H9 (cell line): Measurements from ENCODE around the gene CNGA4. TPM values are rescaled to one million over a fixed set of nuclear protein-coding genes. Genes with fewer than 3 reads are reported as not detected.

ENCODE experiments used
- DNase-seq: peaks from one replicate; pipeline ENCODE4 v3.0.0-alpha.2; 2017
- H2AFZ ChIP-seq: one replicate; pipeline ENCODE4 v1.6.1; 2013; ENCODE audit warnings: mild to moderate bottlenecking, low read length, control low read depth, moderate library complexity
- H2AK5ac ChIP-seq: 2 replicates; pipeline ENCODE4 v1.6.1; 2013; ENCODE audit warnings: low read length, control low read depth, mixed read lengths; ENCODE audit not compliant: insufficient read length
- H2BK120ac ChIP-seq: one replicate; pipeline ENCODE4 v1.6.1; 2013; ENCODE audit warnings: low read depth, mild to moderate bottlenecking, low read length, control low read depth, inconsistent platforms; ENCODE audit not compliant: poor library complexity, severe bottlenecking
- H2BK12ac ChIP-seq: 2 replicates; pipeline ENCODE4 v1.6.1; 2013; ENCODE audit warnings: low read length, control low read depth, mixed read lengths, low read depth; ENCODE audit not compliant: insufficient read length
- H2BK15ac ChIP-seq: 2 replicates; pipeline ENCODE4 v1.6.1; 2013; ENCODE audit warnings: low read depth, low read length, control low read depth
- H2BK20ac ChIP-seq: one replicate; pipeline ENCODE4 v1.6.1; 2013; ENCODE audit warnings: low read depth, mild to moderate bottlenecking, low read length, control low read depth, inconsistent platforms; ENCODE audit not compliant: poor library complexity, severe bottlenecking
- H2BK5ac ChIP-seq: 2 replicates; pipeline ENCODE4 v1.6.1; 2013; ENCODE audit warnings: low read length, control low read depth, mixed read lengths; ENCODE audit not compliant: insufficient read length
- H3K14ac ChIP-seq: 2 replicates; pipeline ENCODE4 v1.6.1; 2013; ENCODE audit warnings: low read length, control low read depth; ENCODE audit not compliant: insufficient read depth
- H3K18ac ChIP-seq: 2 replicates; pipeline ENCODE4 v1.6.1; 2013; ENCODE audit warnings: low read depth, mild to moderate bottlenecking, mixed read lengths, low read length, control low read depth; ENCODE audit not compliant: insufficient read length
- H3K23ac ChIP-seq: 2 replicates; pipeline ENCODE4 v1.6.1; 2013; ENCODE audit warnings: low read length, control low read depth, mixed read lengths, low read depth; ENCODE audit not compliant: insufficient read length
- H3K23me2 ChIP-seq: 2 replicates; pipeline ENCODE4 v1.6.1; 2013; ENCODE audit warnings: low read depth, mild to moderate bottlenecking, mixed read lengths, low read length, control low read depth; ENCODE audit not compliant: insufficient read length, poor library complexity, severe bottlenecking
- H3K27ac ChIP-seq: 2 replicates; pipeline ENCODE4 v1.5.1; 2013; ENCODE audit warnings: low read length, control low read depth, mixed read lengths, low read depth; ENCODE audit not compliant: insufficient read length
- H3K27me3 ChIP-seq: 2 replicates; pipeline ENCODE4 v1.6.1; 2013; ENCODE audit warnings: low read length, control low read depth, inconsistent platforms; ENCODE audit not compliant: insufficient read depth
- H3K4ac ChIP-seq: 2 replicates; pipeline ENCODE4 v1.6.1; 2013; ENCODE audit warnings: low read depth, mild to moderate bottlenecking, control low read depth, inconsistent platforms, low read length, moderate library complexity
- H3K4me1 ChIP-seq: 2 replicates; pipeline ENCODE4 v1.6.1; 2013; ENCODE audit warnings: low read length, control low read depth, inconsistent platforms; ENCODE audit not compliant: insufficient read depth
- H3K4me2 ChIP-seq: 2 replicates; pipeline ENCODE4 v1.6.1; 2013; ENCODE audit warnings: low read length, control low read depth, mixed read lengths; ENCODE audit not compliant: insufficient read length, insufficient read depth
- H3K56ac ChIP-seq: 2 replicates; pipeline ENCODE4 v1.6.1; 2013; ENCODE audit warnings: low read depth, mild to moderate bottlenecking, mixed read lengths, low read length, control low read depth; ENCODE audit not compliant: insufficient read length
- H3K79me1 ChIP-seq: 2 replicates; pipeline ENCODE4 v1.6.1; 2013; ENCODE audit warnings: low read depth, mild to moderate bottlenecking, moderate library complexity, low read length, control low read depth, inconsistent platforms; ENCODE audit not compliant: insufficient read depth, poor library complexity, severe bottlenecking
- H3K79me2 ChIP-seq: 2 replicates; pipeline ENCODE4 v1.6.1; 2013; ENCODE audit warnings: low read length, control low read depth, inconsistent platforms; ENCODE audit not compliant: insufficient read depth
- H3K9ac ChIP-seq: 2 replicates; pipeline ENCODE4 v1.6.1; 2013; ENCODE audit warnings: low read length, control low read depth, mixed read lengths; ENCODE audit not compliant: insufficient read length; ENCODE audit errors: extremely low read depth
- H3K9me3 ChIP-seq: one replicate; pipeline ENCODE4 v1.6.1; 2013; ENCODE audit warnings: low read depth, low read length, inconsistent platforms; ENCODE audit not compliant: control insufficient read depth
- H3T11ph ChIP-seq: one replicate; pipeline ENCODE4 v1.6.1; 2013; ENCODE audit warnings: mild to moderate bottlenecking, low read length, control low read depth, inconsistent platforms
- H4K20me1 ChIP-seq: one replicate; pipeline ENCODE4 v1.6.1; 2013; ENCODE audit not compliant: control insufficient read depth, insufficient read length, insufficient read depth
- H4K5ac ChIP-seq: 2 replicates; pipeline ENCODE4 v1.6.1; 2013; ENCODE audit warnings: low read depth, mild to moderate bottlenecking, mixed read lengths, low read length, control low read depth; ENCODE audit not compliant: insufficient read length
- H4K8ac ChIP-seq: replicated peaks from 2 replicates; pipeline ENCODE4 v1.6.1; 2013; ENCODE audit warnings: low read length, control low read depth, mixed read lengths, low read depth; ENCODE audit not compliant: insufficient read length
- H4K91ac ChIP-seq: 2 replicates; pipeline ENCODE4 v1.6.1; 2013; ENCODE audit warnings: low read depth, mild to moderate bottlenecking, moderate library complexity, mixed read lengths, low read length, control low read depth; ENCODE audit not compliant: insufficient read length
- H3K27ac Mint-ChIP-seq, 3 experiments: 2 replicates in 2 of 3; 3 replicates in 1 of 3; pipeline ENCODE4 v1.8.0; 2020 to 2021; ENCODE audit warnings: mixed read lengths in 3 of 3, mild to moderate bottlenecking in 1 of 3, moderate library complexity in 1 of 3
- H3K27me3 Mint-ChIP-seq: 2 replicates; pipeline ENCODE4 v1.8.0; 2021; ENCODE audit warnings: low read depth, mild to moderate bottlenecking, moderate library complexity, mixed read lengths
- H3K36me3 Mint-ChIP-seq, 3 experiments: 2 replicates in 2 of 3; 3 replicates in 1 of 3; pipeline ENCODE4 v1.8.0; 2020 to 2021; ENCODE audit warnings: low read depth in 3 of 3, mixed read lengths in 3 of 3; ENCODE audit not compliant: insufficient read depth in 1 of 3
- H3K4me1 Mint-ChIP-seq, 2 experiments: 2 replicates each; pipeline ENCODE4 v1.8.0; 2020; ENCODE audit warnings: mixed read lengths in 2 of 2
- H3K4me3 Mint-ChIP-seq, 2 experiments: 2 replicates in 1 of 2; 3 replicates in 1 of 2; pipeline ENCODE4 v1.8.0; 2020 to 2021; ENCODE audit warnings: mild to moderate bottlenecking in 2 of 2, mixed read lengths in 2 of 2, moderate library complexity in 1 of 2
- H3K9me3 Mint-ChIP-seq, 2 experiments: 2 replicates in 1 of 2; 3 replicates in 1 of 2; pipeline ENCODE4 v1.8.0; 2020; ENCODE audit warnings: mild to moderate bottlenecking in 2 of 2, mixed read lengths in 2 of 2, moderate library complexity in 1 of 2
- CTCF ChIP-seq: fragments of 200-600 bp; sonication (generic); conservative IDR thresholded peaks from 3 replicates; pipeline ENCODE4 v1.8.0; 2021; ENCODE audit warnings: antibody characterized with exemption, mild to moderate bottlenecking
- WGBS: extraction: QIAGEN DNeasy Blood & Tissue Kit; methylation state at CpG from one replicate; pipeline ENCODE4 v1.1.7; 2013; ENCODE audit warnings: missing lambda C conversion rate, low lambda C conversion rate, mixed read lengths; ENCODE audit not compliant: insufficient read length; ENCODE audit errors: extremely low coverage; 5-methylcytosine and 5-hydroxymethylcytosine counted together
- total RNA-seq: library from RNA; stranded (reverse); gene quantifications from 2 replicates; pipeline ENCODE4 v1.2.1, GENCODE V29; 2021

Gene CNGA4
- total RNA-seq, 1 experiment from 2014 or later = 0.11 TPM

DNA sequence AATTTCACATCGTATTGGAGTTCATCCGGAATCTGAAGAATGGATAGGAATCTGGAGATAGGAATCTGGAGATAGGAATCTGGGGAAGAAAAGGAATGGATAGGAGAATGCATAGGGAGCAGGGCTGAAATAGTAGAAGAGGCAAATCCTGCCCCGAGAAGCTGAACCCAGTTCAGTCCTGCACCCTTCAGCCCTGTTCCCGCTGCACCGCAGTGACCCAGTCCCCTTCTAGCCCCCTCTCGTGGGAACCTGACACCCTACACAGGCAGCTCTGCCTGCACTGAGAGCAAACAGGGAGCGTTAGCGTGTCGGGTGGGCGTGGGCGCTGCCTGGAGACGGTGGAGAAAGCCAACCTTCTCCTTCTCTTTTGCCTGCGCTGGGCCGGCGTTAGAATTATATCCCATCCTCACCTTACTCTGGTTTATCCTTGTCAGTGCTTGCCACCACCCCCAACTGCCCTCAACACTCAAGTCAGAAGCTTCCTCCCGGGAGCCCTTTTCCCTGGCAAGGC is 19.7 kb downstream of the CNGA4 start:
- Histone ChIP-seq H3K9me3 (no peaks in the 10 kb centered on the region), H3K56ac (no peak overlapping the region), H3K23ac (no peak overlapping the region), H2BK120ac (no peak overlapping the region), H3K4me1 (no peaks in the 10 kb centered on the region), H3K27me3 (peaks cover 22% of the 10 kb centered on the region), H2AFZ (no peak overlapping the region), H2AK5ac (no peak overlapping the region), H3K4ac (no peak overlapping the region), H3K4me2 (peak overlapping the region; percentile 56), H3K14ac (no peak overlapping the region), H2BK15ac (no peak overlapping the region), H3K23me2 (peaks cover 11% of the 10 kb centered on the region), H4K91ac (no peak overlapping the region), H3K27ac (no peak overlapping the region), H2BK5ac (no peak overlapping the region), H4K5ac (no peak overlapping the region), H3K9ac (no peak overlapping the region), H2BK12ac (no peak overlapping the region), H3T11ph (no peak overlapping the region), H4K20me1 (no peaks in the 10 kb centered on the region), H3K79me1 (no peaks in the 10 kb centered on the region), H3K18ac (no peak overlapping the region), H2BK20ac (no peak overlapping the region), H3K79me2 (no peaks in the 10 kb centered on the region), H4K8ac (no peak overlapping the region)
- H3K4me3 Mint-ChIP-seq = peak overlapping the region; percentile 65 to 85; a peak in 4 of 5 replicates
- H3K9me3 Mint-ChIP-seq = no peaks in the 10 kb centered on the region
- H3K27me3 Mint-ChIP-seq = no peaks in the 10 kb centered on the region; the same call in 1 of the 2 replicates
- WGBS = no CpG with 5 or more reads among the region's 16 CpGs
- no peak overlapping the region for H3K27ac Mint-ChIP-seq
- TF ChIP-seq CTCF = no peak; the same call in 1 of the 3 replicates
- H3K4me1 Mint-ChIP-seq = peaks cover 6 to 10% of the 10 kb centered on the region in 2 experiments; a peak in 3 of 4 replicates
- no peaks in the 10 kb centered on the region for H3K36me3 Mint-ChIP-seq
- peak; percentile 39 for DNase-seq
